OCI-LY3 (cell line): Measurements from ENCODE around the gene PRMT9.

Source experiments
- H2AFZ ChIP-seq: fragments of 200-600, 300-600 bp; shearing (Covaris generic); 2 replicates; pipeline ENCODE4 v1.6.0; 2014; ENCODE audit warnings: antibody characterized with exemption, low read depth, low read length
- H3K27ac ChIP-seq: fragments of 200-600, 300-600 bp; sonication (generic); 2 replicates; pipeline ENCODE4 v1.5.1; 2014; ENCODE audit warnings: mild to moderate bottlenecking, low read length, moderate library complexity, mixed read lengths
- H3K27me3 ChIP-seq: fragments of 200-600, 300-600 bp; sonication (generic); 2 replicates; pipeline ENCODE4 v1.6.1; 2014; ENCODE audit warnings: low read depth, low read length, mixed read lengths
- H3K36me3 ChIP-seq: fragments of 200-600, 300-600 bp; sonication (generic); replicated peaks from 2 replicates; pipeline ENCODE3; 2014; ENCODE audit warnings: low read depth, low read length, mixed read lengths
- H3K4me1 ChIP-seq: fragments of 300-600, 200-600 bp; sonication (generic); 2 replicates; pipeline ENCODE4 v1.6.1; 2014; ENCODE audit warnings: low read length, mixed read lengths
- H3K4me2 ChIP-seq: fragments of 200-600, 300-600 bp; sonication (generic); 2 replicates; pipeline ENCODE4 v1.6.1; 2014; ENCODE audit warnings: low read length, mixed read lengths
- H3K4me3 ChIP-seq: fragments of 300-600, 200-600 bp; sonication (generic); 2 replicates; pipeline ENCODE4 v1.5.1; 2014; ENCODE audit warnings: antibody characterized with exemption, mild to moderate bottlenecking, low read length, moderate library complexity
- H3K79me2 ChIP-seq: fragments of 300-600, 200-600 bp; shearing (Covaris generic); 2 replicates; pipeline ENCODE4 v1.6.1; 2014; ENCODE audit warnings: mild to moderate bottlenecking, low read length, mixed read lengths
- H3K9ac ChIP-seq: fragments of 300-600, 200-600 bp; shearing (Covaris generic); 2 replicates; pipeline ENCODE4 v1.6.0; 2014; ENCODE audit warnings: mild to moderate bottlenecking, low read length, moderate library complexity
- H3K9me3 ChIP-seq: fragments of 200-600, 300-600 bp; shearing (Covaris generic); 2 replicates; pipeline ENCODE4 v1.6.1; 2014; ENCODE audit warnings: low read length, mixed read lengths; ENCODE audit not compliant: insufficient read depth
- H4K20me1 ChIP-seq: fragments of 200-600, 300-600 bp; sonication (generic); 2 replicates; pipeline ENCODE4 v1.6.1; 2016; ENCODE audit warnings: low read length, mixed read lengths; ENCODE audit not compliant: insufficient read depth
- EZH2phosphoT487 ChIP-seq: fragments of 200-600 bp; shearing (Covaris generic); IDR thresholded peaks from 2 replicates; pipeline ENCODE4 v1.6.1; 2018; ENCODE audit warnings: antibody characterized with exemption, mixed run types, low read depth
- TF ChIP-seq, protein P1 (sequence below): fragments of 200-600, 300-600 bp; sonication (generic); IDR thresholded peaks from 2 replicates; pipeline ENCODE4 v1.5.1; 2014; ENCODE audit warnings: antibody characterized with exemption, low read length, low read depth

PRMT9 gene

DNA sequence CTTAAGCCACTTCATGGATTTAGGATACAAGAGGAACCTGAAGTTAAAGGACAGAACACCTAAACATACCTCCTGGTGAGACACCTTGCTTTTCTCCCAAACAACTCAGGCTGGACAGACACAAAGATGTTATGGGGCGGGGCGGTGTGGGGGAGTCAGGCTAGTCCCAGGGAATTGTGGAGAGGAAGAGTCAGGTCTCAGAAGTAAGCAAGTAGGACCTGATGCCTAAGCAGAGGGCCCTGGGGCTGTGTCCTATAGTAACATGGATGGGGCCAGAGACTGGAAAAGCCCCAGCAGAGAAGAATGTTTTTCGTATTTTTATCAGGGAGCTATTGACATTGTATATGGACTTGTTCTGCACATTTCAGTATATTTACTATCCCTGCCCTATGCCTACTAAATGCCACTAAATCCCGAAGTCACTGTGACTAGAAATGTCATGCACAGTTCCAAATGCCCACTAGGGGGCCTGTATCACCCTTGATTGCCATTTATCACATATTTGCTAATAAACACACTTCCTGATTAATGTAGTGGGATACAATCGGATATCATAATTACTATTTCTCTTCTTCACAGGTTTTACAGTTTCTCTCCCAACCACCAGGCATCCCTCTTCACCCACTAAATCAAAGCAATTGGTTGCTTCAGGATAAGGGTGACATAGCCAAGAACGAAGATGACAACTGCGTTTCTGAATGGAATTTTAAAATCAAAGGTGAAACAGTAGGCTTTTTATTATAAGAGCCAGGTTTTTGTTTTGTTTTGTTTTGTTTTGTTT lies 24.1 kb upstream of the PRMT9 start:
- Histone ChIP-seq H3K9ac (peak overlapping the region; percentile 11; the same call in 1 of the 2 replicates), H3K27ac (no peak overlapping the region), H3K79me2 (no peaks in the 10 kb centered on the region), H3K9me3 (no peaks in the 10 kb centered on the region), H2AFZ (peak overlapping the region; percentile 74), H4K20me1 (no peaks in the 10 kb centered on the region), H3K4me2 (peak overlapping the region; percentile 65), H3K27me3 (peaks cover 6% of the 10 kb centered on the region), H3K36me3 (no peaks in the 10 kb centered on the region), H3K4me1 (peaks cover 37% of the 10 kb centered on the region), H3K4me3 (peak overlapping the region; percentile 55)
- no peak for TF ChIP-seq EZH2phosphoT487
- TF ChIP-seq, protein P1, sequence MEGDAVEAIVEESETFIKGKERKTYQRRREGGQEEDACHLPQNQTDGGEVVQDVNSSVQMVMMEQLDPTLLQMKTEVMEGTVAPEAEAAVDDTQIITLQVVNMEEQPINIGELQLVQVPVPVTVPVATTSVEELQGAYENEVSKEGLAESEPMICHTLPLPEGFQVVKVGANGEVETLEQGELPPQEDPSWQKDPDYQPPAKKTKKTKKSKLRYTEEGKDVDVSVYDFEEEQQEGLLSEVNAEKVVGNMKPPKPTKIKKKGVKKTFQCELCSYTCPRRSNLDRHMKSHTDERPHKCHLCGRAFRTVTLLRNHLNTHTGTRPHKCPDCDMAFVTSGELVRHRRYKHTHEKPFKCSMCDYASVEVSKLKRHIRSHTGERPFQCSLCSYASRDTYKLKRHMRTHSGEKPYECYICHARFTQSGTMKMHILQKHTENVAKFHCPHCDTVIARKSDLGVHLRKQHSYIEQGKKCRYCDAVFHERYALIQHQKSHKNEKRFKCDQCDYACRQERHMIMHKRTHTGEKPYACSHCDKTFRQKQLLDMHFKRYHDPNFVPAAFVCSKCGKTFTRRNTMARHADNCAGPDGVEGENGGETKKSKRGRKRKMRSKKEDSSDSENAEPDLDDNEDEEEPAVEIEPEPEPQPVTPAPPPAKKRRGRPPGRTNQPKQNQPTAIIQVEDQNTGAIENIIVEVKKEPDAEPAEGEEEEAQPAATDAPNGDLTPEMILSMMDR: peak; percentile 100

DNA sequence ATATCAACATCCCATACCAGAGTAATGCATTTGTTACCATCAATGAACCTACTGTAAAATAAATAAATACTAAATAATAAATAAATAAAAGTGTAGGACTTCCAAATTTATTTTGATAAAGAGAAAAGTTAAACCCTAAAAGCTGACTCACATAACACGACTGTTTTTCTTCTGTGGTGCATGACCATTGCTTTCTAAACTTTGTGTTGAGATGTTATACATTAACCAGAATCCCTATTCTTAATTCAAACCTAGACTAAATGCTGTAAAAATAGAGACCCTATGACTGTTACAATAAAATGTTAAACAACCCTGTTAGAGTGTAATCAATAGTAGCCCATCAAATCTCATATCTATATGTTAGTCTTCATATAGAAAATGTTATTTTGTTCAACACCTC lies 20.9 kb upstream of the PRMT9 start:
- H3K4me3 ChIP-seq: no peak overlapping the region
- H3K79me2 ChIP-seq: no peaks in the 10 kb centered on the region
- peaks cover 29% of the 10 kb centered on the region for H3K4me1 ChIP-seq
- no peak for TF ChIP-seq EZH2phosphoT487
- TF ChIP-seq, protein P1: no peak
- H2AFZ ChIP-seq: no peak overlapping the region
- no peak overlapping the region for H3K4me2 ChIP-seq
- no peaks in the 10 kb centered on the region for H3K27me3 ChIP-seq
- H4K20me1 ChIP-seq: no peaks in the 10 kb centered on the region
- H3K36me3 ChIP-seq: no peaks in the 10 kb centered on the region
- no peak overlapping the region for H3K27ac ChIP-seq
- H3K9ac ChIP-seq: no peak overlapping the region
- H3K9me3 ChIP-seq: no peaks in the 10 kb centered on the region

DNA sequence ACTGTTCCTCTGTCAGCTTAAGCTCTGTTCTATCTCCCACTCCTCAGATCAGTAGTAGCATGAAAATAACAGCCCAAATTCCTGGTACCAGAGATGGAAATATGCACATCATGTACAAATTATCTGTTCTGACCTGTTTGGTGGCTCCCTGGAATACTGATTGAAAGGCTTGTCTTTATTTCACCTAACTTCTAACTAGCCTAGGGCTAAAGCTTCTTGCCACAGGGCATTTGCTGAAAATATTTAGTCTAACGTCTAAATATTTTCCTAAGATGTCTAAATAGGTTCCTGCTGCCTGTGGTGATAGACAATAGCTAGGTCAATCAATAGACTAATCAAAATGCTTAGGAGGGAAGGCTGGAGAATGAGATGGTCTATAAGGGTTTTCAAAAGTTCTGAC lies 12.9 kb upstream of the PRMT9 start:
- Histone ChIP-seq H3K9me3 (no peaks in the 10 kb centered on the region), H3K4me2 (no peak overlapping the region), H3K9ac (no peak overlapping the region), H3K27ac (no peak overlapping the region), H3K27me3 (peaks cover 3% of the 10 kb centered on the region; the same call in 1 of the 2 replicates), H3K36me3 (no peaks in the 10 kb centered on the region), H3K4me3 (no peak overlapping the region), H4K20me1 (no peaks in the 10 kb centered on the region), H2AFZ (no peak overlapping the region), H3K79me2 (no peaks in the 10 kb centered on the region), H3K4me1 (no peaks in the 10 kb centered on the region)
- TF ChIP-seq, protein P1: no peak

DNA sequence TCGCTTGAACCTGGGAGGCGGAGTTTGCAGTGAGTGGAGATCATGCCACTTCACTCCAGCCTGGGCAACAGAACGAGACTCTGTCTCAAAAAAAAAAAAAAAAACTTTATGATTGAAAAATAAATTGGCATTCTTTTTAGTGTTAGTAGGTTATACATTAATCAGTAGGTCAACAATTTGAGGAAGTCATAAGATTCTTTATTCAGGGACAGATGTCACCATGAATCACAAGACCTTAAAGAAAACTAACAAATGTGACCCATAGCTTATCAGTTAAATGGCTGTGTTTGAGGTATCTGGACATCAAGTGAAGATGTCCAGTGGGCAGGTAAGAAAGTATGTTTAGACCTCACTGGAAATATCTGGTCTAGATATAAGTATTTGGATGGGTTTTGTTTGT lies 9.3 kb upstream of the PRMT9 start:
- H3K27ac ChIP-seq: no peak overlapping the region
- H3K27me3 ChIP-seq: peaks cover 3% of the 10 kb centered on the region; the same call in 1 of the 2 replicates
- H3K4me1 ChIP-seq: peaks cover 5% of the 10 kb centered on the region
- H3K9me3 ChIP-seq: no peaks in the 10 kb centered on the region
- no peak for TF ChIP-seq EZH2phosphoT487
- TF ChIP-seq, protein P1: no peak
- H3K9ac ChIP-seq: no peak overlapping the region
- H3K36me3 ChIP-seq: no peaks in the 10 kb centered on the region
- 0 out of 2 replicates have a peak overlapping the region, but pooled peaks have one; percentile 9 for H2AFZ ChIP-seq
- H4K20me1 ChIP-seq: no peaks in the 10 kb centered on the region
- no peaks in the 10 kb centered on the region for H3K79me2 ChIP-seq
- H3K4me3 ChIP-seq: no peak overlapping the region
- H3K4me2 ChIP-seq: no peak overlapping the region
